Motor neuron (in vitro differentiated cells): Measurements from ENCODE around the gene POLA1. TPM values are rescaled to one million over a fixed set of nuclear protein-coding genes. Genes with fewer than 3 reads are reported as not detected.
"Not testable (repeated sequence)": the region's sequence is repeated elsewhere in the genome, so short reads cannot be mapped to it uniquely, and the experiment has no call there.

Experiments used
- ATAC-seq, 8 experiments: fragments of 200-7000 bp; cut with Tn5 transposase; replicated peaks in 6 of 8; 2 replicates each; pipeline ENCODE4 v1.8.0; 2021; ENCODE audit warnings: mild to moderate bottlenecking in 8 of 8, moderate library complexity in 8 of 8
- H3K27ac ChIP-seq, 2 donors: fragments of 250-450 bp; sonication (Bioruptor Pico); 2 replicates each; pipeline ENCODE4 v1.9.0; 2021; ENCODE audit warnings: antibody characterized with exemption in 2 of 2, mild to moderate bottlenecking in 2 of 2, moderate library complexity in 1 of 2
- H3K4me1 ChIP-seq, 2 donors: fragments of 250-450 bp; sonication (Bioruptor Pico); replicated peaks in 1 of 2; 2 replicates each; pipeline ENCODE4 v1.6.1; 2021; ENCODE audit warnings: antibody characterized with exemption in 2 of 2, mild to moderate bottlenecking in 2 of 2, moderate library complexity in 1 of 2
- H3K4me3 ChIP-seq, 5 donors: fragments of 250-450 bp; sonication (Bioruptor Pico); 2 replicates each; pipeline ENCODE4 v1.9.0; 2021; ENCODE audit warnings: antibody characterized with exemption in 5 of 5, mild to moderate bottlenecking in 5 of 5, moderate library complexity in 4 of 5
- WGBS, 10 experiments: fragments of 450-650 bp; shearing (Covaris generic); methylation state at CpG; one replicate each; pipeline ENCODE4 v1.0.0; 2022; 5-methylcytosine and 5-hydroxymethylcytosine counted together
- in situ Hi-C, 9 experiments: fragments of 400-800 bp; cut with MboI; loops; one replicate each; pipeline ENCODE4 v1.15.0; 2021; ENCODE audit warnings: low sequenced_read_pairs in 9 of 9, low pct_unique_long_range_greater_than_20kb in 2 of 9; ENCODE audit not compliant: unreplicated experiment in 9 of 9
- total RNA-seq, 8 experiments: library from RNA; unstranded; fragments of 300-600 nt; gene quantifications; 2 replicates each; pipeline versions ENCODE4 v1.2.3 to v1.2.4, GENCODE V29; 2022

The POLA1 gene
- total RNA-seq: 10 to 100 TPM in 7 of 8 experiments, 1 to 10 TPM in 1; 7.8 to 23.6 (median 12.1) TPM

DNA sequence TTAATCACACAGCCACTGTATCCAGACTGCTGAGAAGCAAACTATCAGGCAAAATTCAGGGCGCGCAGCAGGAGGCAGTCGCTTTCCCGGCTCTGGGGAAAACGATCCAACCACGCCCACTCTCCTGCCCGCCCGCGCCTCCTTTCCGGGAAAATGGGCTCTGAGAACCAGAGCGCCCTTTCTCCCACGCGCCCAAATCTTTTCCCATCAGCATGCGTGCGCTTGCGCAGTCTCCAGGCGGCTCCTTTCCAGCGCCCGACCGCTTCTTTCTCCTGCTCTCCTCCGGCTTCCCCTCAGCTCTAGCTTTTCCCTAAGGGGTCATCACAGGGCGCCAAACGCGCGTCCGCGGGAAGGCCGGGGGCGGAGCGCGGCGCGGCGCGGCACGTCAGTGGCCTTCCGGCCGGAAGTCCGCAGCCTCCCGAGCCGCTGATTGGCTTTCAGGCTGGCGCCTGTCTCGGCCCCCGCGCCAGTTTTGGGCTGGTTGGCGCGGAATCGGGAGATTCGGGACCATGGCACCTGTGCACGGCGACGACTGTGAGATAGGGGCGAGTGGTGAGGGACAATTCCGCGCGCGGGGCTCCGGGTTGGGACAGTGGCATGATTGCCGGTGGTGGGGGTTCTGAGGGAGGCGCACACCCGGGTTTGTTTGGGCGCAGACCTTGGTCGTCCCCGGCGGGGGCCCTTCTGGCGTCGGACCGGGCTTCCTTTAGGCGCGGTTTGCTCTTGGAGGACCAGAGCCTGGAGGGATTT, at the start of gene POLA1:
POLA1 (plus strand) TSS at position 466 of the 750 bp plus-strand sequence; CDS start at position 510, 44 bp downstream.
- Histone ChIP-seq H3K27ac (peak within 1 kb of the TSS in 1 of 2 donors; percentile 76), H3K4me1 (peaks cover 0 to 2% of the 10 kb centered on the region in 2 donors), H3K4me3 (peak within 1 kb of the TSS; percentile 66 to 81 (median 71))
- in situ Hi-C loops: no loop called here
- WGBS, 10 experiments: 0 to 2% methylated on average over 9 to 14 of the region's 70 CpGs; no CpG with 5 or more reads in 8 of the 10 experiments
- ATAC-seq: peak; percentile 96 to 99 (median 98)

- ATAC-seq: no peak
These were observed 47.7 kb upstream of the POLA1 start for GRCh38 chrX:24646006-24646405.

GRCh38 chrX:24646745-24647182, 47.0 kb upstream of the POLA1 start:
- in situ Hi-C loops: no loop called here
- WGBS, 10 experiments: 0 to 9% (median 4%) methylated on average over 1 to 8 of the region's 13 CpGs; no CpG with 5 or more reads in 6 of the 10 experiments
- peaks cover 0 to 8% of the 10 kb centered on the region in 2 donors for H3K4me1 ChIP-seq
- no peak overlapping the region for H3K27ac ChIP-seq
- ATAC-seq: peak; percentile 36 to 71 (median 55)
- peak overlapping the region; percentile 20 to 26 (median 25) for H3K4me3 ChIP-seq

More at GRCh38 chrX:24646006-24646405, 47.7 kb upstream of the POLA1 start:
- in situ Hi-C loops: no loop called here
- H3K4me1 ChIP-seq: peaks cover 0 to 8% of the 10 kb centered on the region in 2 donors
- peak overlapping the region in 2 of 5 donors; percentile 20 to 25 for H3K4me3 ChIP-seq
- 0 to 50% (median 17%) methylated on average over 1 to 9 of the region's 10 CpGs; no CpG with 5 or more reads in 3 of the 10 experiments for WGBS, 10 experiments
- H3K27ac ChIP-seq: no peak overlapping the region

DNA sequence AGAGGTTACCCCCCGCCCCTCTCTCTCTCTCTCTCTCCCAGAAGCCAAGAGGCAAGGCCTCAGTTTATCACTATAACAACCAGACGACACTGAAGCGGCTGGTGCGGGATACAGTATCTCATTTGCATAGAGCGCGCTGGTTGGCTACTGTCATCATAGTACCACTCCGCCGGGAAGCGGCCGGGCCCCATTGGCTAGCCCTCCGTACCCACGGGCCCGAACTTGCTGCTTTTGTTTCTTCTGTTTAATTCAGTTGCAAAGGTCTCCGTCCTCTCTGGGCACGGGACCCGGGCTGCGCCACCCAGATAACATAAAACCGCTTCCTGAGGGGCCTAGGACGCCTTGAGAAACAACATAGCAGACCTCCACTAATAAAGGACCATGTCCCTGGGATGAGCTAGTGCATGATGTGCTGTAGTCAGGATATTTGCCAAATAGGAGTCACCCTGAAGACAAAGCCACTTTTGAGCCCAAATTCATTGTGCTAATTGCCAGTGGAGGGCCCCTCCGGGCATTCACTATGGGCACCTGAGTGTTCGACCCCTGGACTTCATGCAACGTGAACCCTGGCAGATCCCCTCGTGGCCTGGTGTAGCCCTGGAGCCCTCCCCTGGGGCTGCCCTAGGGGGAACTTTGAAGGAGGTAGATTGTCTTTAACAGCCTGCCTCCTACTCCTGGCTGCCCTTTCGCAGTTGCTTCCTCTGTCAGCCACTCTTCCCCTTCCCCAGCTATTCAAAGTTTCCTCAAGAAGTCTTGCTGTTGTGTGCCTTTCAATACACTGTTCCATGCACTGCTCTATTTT, 46.3 kb upstream of the POLA1 start, which contains the start of gene PCYT1B:
PCYT1B (minus strand) TSS at position 91 of the 802 bp plus-strand sequence. CDS start 242 bp downstream, outside the sequence.
- Histone ChIP-seq H3K4me3 (peak within 1 kb of the TSS; percentile 20 to 26 (median 25)), H3K4me1 (peaks cover 0 to 8% of the 10 kb centered on the region in 2 donors), H3K27ac (no peak within 1 kb of the TSS)
- ATAC-seq: peak; percentile 80 to 99 (median 94)
- in situ Hi-C loops: no loop called here
- WGBS, 10 experiments: 0 to 53% methylated on average over 1 to 3 of the region's 24 CpGs; no CpG with 5 or more reads in 8 of the 10 experiments

GRCh38 chrX:24648495-24648894, 45.2 kb upstream of the POLA1 start:
- in situ Hi-C loops: no loop called here
- Histone ChIP-seq H3K27ac (no peak overlapping the region), H3K4me1 (peaks cover 0 to 8% of the 10 kb centered on the region in 2 donors), H3K4me3 (no peak overlapping the region)
- 20 to 100% (median 47%) methylated on average over 1 to 3 of the region's 6 CpGs; no CpG with 5 or more reads in 6 of the 10 experiments for WGBS, 10 experiments
- no peak for ATAC-seq

DNA sequence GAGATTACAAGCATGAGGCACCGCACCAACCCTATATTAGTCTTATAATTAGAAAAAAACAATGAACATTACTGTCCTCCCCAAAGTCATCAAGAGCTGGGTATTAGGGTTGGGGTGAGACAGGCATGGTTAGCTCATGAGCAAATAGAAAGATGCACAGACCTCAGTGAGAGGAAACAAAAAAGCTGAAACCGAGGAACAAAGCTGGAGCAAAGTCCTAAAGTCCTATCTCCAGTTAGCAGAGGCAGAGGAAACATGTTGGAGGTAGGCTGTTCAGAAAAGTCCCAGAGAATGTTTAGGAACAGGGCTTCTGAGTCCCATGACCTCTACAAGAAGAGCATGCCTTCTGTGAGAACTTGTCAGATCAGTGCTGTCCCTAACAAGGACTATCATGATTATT, 41.9 kb upstream of the POLA1 start:
- ATAC-seq: no peak
- Histone ChIP-seq H3K4me1 (peaks cover 0 to 3% of the 10 kb centered on the region in 2 donors), H3K27ac (no peak overlapping the region), H3K4me3 (no peak overlapping the region)
- in situ Hi-C loops: no loop called here
- WGBS, 10 experiments: 95% methylated on average over 2 of the region's 2 CpGs; no CpG with 5 or more reads in 9 of the 10 experiments

- H3K27ac ChIP-seq, ATAC-seq, in situ Hi-C loops, H3K4me1 ChIP-seq, H3K4me3 ChIP-seq: not testable (repeated sequence)
- WGBS, 10 experiments: 43 to 87% (median 66%) methylated on average over 1 to 8 of the region's 9 CpGs; no CpG with 5 or more reads in 6 of the 10 experiments
These were observed 38.0 kb upstream of the POLA1 start for GRCh38 chrX:24655679-24656078.

GRCh38 chrX:24657671-24658386, 35.9 kb upstream of the POLA1 start:
- no peak overlapping the region for H3K27ac ChIP-seq
- no peak overlapping the region for H3K4me3 ChIP-seq
- H3K4me1 ChIP-seq: peaks cover 0 to 7% of the 10 kb centered on the region in 2 donors
- in situ Hi-C loops: no loop called here
- ATAC-seq: peak in 4 of 8 experiments; percentile 15 to 60 (median 57)
- WGBS, 10 experiments: 0 to 76% (median 28%) methylated on average over 2 to 5 of the region's 6 CpGs; no CpG with 5 or more reads in 4 of the 10 experiments

GRCh38 chrX:24658421-24658820, 35.3 kb upstream of the POLA1 start:
- Histone ChIP-seq H3K27ac (no peak overlapping the region), H3K4me1 (peaks cover 0 to 7% of the 10 kb centered on the region in 2 donors)
- in situ Hi-C loops: no loop called here

DNA sequence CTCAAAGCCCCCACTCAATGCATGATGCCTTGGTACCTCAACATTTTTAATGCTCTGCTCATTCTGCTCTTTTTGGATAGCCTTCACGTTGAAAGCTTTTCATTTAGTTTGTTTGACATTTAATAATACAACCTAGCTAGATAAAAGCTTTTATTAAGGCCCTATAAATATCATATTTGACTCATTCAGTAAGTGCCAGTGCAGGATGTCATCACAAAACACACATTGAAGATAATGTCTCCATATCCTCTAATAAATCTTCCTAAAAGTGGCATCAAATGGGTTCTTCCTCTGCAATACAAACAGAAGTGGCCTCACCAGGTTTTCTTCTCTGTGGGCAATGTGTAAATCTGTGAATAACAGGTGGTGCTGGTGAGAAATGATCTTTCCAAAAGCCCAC, 34.6 kb upstream of the POLA1 start:
- 0 to 100% (median 86%) methylated on average over 1 of the region's 1 CpG; no CpG with 5 or more reads in 7 of the 10 experiments for WGBS, 10 experiments
- Histone ChIP-seq H3K4me1 (peaks cover 0 to 7% of the 10 kb centered on the region in 2 donors), H3K4me3 (no peak overlapping the region), H3K27ac (no peak overlapping the region)
- no peak for ATAC-seq
- in situ Hi-C loops: no loop called here

More at GRCh38 chrX:24658421-24658820, 35.3 kb upstream of the POLA1 start:
- ATAC-seq: peak in 2 of 8 experiments; percentile 3 to 12
- no peak overlapping the region for H3K4me3 ChIP-seq

GRCh38 chrX:24659646-24660045, 34.1 kb upstream of the POLA1 start:
- Histone ChIP-seq H3K4me1 (peaks cover 0 to 7% of the 10 kb centered on the region in 2 donors), H3K27ac (no peak overlapping the region), H3K4me3 (no peak overlapping the region)
- no peak for ATAC-seq
- 0 to 100% (median 94%) methylated on average over 1 to 3 of the region's 3 CpGs; no CpG with 5 or more reads in 7 of the 10 experiments for WGBS, 10 experiments
- in situ Hi-C loops: no loop called here

- no peak for ATAC-seq
- in situ Hi-C loops: no loop called here
- no peak overlapping the region for H3K27ac ChIP-seq
- no peak overlapping the region for H3K4me3 ChIP-seq
- H3K4me1 ChIP-seq: peaks cover 0 to 7% of the 10 kb centered on the region in 2 donors
These were observed 32.4 kb upstream of the POLA1 start for GRCh38 chrX:24661292-24661691.
